ENCODE measurements around the gene GLRX5.

GLRX5 gene

GRCh38 chr14:95516554-95517181 is 18.2 kb upstream of the GLRX5 start, which contains the start of gene SYNE3:
SYNE3 (minus strand) TSS chr14:95516650; CDS start chr14:95475821, 40,829 bp downstream.
- no peak for DNase-seq (ENCODE audit: low read depth)
- peak within 1 kb of the TSS; percentile 59 for H3K4me3 ChIP-seq (replicated peaks; ENCODE audit: low read depth, low read length)
- TF ChIP-seq, protein P1, sequence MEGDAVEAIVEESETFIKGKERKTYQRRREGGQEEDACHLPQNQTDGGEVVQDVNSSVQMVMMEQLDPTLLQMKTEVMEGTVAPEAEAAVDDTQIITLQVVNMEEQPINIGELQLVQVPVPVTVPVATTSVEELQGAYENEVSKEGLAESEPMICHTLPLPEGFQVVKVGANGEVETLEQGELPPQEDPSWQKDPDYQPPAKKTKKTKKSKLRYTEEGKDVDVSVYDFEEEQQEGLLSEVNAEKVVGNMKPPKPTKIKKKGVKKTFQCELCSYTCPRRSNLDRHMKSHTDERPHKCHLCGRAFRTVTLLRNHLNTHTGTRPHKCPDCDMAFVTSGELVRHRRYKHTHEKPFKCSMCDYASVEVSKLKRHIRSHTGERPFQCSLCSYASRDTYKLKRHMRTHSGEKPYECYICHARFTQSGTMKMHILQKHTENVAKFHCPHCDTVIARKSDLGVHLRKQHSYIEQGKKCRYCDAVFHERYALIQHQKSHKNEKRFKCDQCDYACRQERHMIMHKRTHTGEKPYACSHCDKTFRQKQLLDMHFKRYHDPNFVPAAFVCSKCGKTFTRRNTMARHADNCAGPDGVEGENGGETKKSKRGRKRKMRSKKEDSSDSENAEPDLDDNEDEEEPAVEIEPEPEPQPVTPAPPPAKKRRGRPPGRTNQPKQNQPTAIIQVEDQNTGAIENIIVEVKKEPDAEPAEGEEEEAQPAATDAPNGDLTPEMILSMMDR (IDR thresholded peaks at IDR 0.05; ENCODE audit: low read length, missing control alignments), result no peak

DNA sequence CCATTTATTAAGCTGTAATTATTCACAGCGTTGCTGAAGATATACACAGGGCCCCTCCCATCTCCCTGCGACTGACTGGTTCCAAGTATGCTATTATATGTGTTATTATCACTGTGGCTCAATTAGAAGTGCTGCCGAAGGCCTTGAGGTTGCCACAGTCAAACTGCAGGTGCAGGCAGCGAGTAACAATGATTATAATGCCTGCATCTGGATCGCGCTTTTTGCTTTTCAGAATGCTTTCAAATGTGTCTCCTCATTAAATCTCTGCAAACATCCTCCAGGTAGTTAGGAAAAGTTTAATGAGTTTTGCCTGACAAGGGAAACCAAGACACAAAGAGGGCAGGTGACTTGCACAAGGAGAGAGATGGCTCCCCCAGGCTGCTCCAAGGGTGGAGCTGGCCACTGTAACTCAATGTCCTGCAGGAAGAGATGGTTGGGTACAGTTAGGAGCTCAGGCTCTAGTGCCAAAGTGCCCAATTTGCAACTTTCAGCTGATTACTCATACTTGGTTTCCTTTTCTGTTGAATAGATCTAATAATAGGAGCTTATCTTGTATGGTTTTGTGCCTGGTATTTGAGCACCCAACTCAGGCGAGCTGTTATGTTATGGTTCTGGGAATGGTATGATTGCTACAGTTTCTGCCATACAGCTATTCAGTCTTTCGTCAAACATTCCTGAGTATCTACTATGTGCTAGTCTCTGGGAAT is 16.7 kb upstream of the GLRX5 start:
- TF ChIP-seq, protein P1 (IDR thresholded peaks at IDR 0.05; ENCODE audit: low read length, missing control alignments), result no peak
- peak; percentile 81 for DNase-seq (ENCODE audit: low read depth)
- no peak overlapping the region for H3K4me3 ChIP-seq (replicated peaks; ENCODE audit: low read depth, low read length)

DNA sequence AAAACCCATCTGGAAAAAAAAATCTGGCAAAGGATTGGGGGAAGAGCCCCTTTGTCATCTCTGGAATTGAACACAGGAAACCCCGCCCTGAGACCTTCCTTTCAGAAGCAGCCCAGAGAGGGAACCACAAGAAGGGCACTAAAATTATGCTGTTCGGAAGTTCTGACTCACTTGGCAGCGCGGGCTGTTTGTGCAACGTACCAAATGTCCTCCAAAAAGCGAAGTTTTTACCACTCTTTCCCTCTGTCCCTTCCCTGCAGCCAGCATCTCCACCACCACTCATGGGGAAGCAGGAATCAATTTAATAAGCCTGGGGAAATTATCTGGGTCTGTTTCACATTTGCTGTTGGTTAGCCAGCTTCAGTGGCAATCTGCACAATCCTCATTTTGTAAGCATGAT is 15.2 kb upstream of the GLRX5 start:
- H3K4me3 ChIP-seq (replicated peaks; ENCODE audit: low read depth, low read length), result no peak overlapping the region
- peak; percentile 86 for DNase-seq (ENCODE audit: low read depth)
- TF ChIP-seq, protein P1 (IDR thresholded peaks at IDR 0.05; ENCODE audit: low read length, missing control alignments), result no peak

DNA sequence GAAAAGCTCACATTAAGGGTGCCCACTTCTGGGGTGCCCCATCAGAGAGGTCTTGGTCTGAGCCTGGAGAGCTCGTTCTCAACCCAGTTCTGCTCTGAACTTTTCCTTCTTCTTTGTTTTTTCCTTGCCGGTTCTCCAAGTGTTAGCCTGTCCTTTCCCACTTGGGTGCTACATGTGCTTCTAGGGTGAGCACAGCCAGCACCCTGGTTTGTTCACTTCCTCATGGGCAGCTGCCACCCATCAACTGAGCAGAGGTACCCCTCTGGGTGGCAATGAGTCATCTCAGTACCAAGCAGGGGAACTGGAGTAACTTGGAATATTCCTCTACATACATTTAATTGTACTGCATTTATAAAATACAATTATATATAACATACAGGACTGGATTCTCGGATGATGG is 14.5 kb upstream of the GLRX5 start:
- TF ChIP-seq, protein P1 (IDR thresholded peaks at IDR 0.05; ENCODE audit: low read length, missing control alignments), result no peak
- no peak overlapping the region for H3K4me3 ChIP-seq (replicated peaks; ENCODE audit: low read depth, low read length)
- no peak for DNase-seq (ENCODE audit: low read depth)

DNA sequence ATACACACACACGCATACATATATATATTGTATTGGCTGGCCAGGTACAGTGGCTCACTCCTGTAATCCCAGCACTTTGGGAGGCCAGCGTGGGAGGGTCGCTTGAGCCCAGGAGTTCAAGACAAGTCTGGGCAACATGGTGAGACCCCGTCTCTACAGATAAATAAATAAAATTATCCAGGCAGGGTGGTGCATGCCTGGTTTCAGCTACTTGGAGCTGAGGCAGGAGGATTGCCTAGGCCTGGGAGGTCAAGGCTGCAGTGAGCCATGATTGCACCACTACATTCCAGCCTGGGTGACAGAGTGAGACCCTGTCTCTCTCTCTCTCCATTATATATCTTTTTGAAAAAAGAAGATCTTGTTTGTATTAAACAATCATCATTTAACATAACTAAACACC is 13.8 kb upstream of the GLRX5 start:
- H3K4me3 ChIP-seq (replicated peaks; ENCODE audit: low read depth, low read length), result no peak overlapping the region
- TF ChIP-seq, protein P1 (IDR thresholded peaks at IDR 0.05; ENCODE audit: low read length, missing control alignments), result no peak
- DNase-seq (ENCODE audit: low read depth), result no peak

DNA sequence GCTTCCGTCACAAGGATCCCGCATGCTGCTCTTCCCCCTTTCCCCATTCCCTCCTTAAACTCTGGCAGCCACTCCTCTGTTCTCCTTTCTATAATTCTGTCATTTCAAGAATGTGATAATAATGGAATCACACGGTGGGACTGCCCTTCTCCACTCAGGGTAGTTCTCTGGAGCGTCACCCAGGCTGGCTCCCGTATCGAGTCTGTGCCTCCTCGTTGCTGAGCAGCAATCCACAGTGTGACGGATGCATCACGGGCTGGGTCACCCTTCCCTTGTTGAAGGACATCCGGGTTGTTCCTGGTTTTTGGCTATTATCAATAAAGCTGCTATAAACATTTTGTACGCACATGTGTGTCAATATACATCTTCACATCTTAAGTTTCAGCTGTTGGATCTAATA is 12.7 kb upstream of the GLRX5 start:
- DNase-seq (ENCODE audit: low read depth), result no peak
- TF ChIP-seq, protein P1 (IDR thresholded peaks at IDR 0.05; ENCODE audit: low read length, missing control alignments), result no peak
- no peak overlapping the region for H3K4me3 ChIP-seq (replicated peaks; ENCODE audit: low read depth, low read length)

All from fibroblast of pulmonary artery (primary cell).